GM21723 (cell line): ENCODE results near the gene RASSF7.

Experiments used
- ATAC-seq: cut with Tn5 transposase; IDR thresholded peaks from one replicate; pipeline ENCODE4 v1.9.1; 2021; ENCODE audit warnings: mild to moderate bottlenecking, moderate library complexity; ENCODE audit not compliant: unreplicated experiment

The RASSF7 gene

GRCh38 chr11:607971-608659 lies 47.3 kb downstream of the RASSF7 start:
- no peak for ATAC-seq

- no peak for ATAC-seq
Measured at GRCh38 chr11:608791-609251, 48.1 kb downstream of the RASSF7 start.

GRCh38 chr11:609341-609811 lies 48.6 kb downstream of the RASSF7 start:
- no peak for ATAC-seq

- no peak for ATAC-seq
Measured at GRCh38 chr11:610146-610801, 49.5 kb downstream of the RASSF7 start.

GRCh38 chr11:611001-611996 lies 50.5 kb downstream of the RASSF7 start:
- no peak for ATAC-seq

GRCh38 chr11:612201-612960 lies 51.6 kb downstream of the RASSF7 start:
- no peak for ATAC-seq

GRCh38 chr11:612961-613300 lies 52.2 kb downstream of the RASSF7 start:
- no peak for ATAC-seq

- no peak for ATAC-seq
Measured at GRCh38 chr11:613369-613968, 52.7 kb downstream of the RASSF7 start.
